HG03354 (cell line): Measurements from ENCODE around the gene INTS12.
A peak's percentile ranks its signal among the peaks of the same experiment; 100 is the strongest.
"Not testable (repeated sequence)": the region's sequence is repeated elsewhere in the genome, so short reads cannot be mapped to it uniquely, and the experiment has no call there.

Experiments
- ATAC-seq: cut with Tn5 transposase; IDR thresholded peaks from one replicate; pipeline ENCODE4 v1.9.1; 2021; ENCODE audit warnings: mild to moderate bottlenecking; ENCODE audit not compliant: unreplicated experiment, poor library complexity, severe bottlenecking

Gene INTS12

DNA sequence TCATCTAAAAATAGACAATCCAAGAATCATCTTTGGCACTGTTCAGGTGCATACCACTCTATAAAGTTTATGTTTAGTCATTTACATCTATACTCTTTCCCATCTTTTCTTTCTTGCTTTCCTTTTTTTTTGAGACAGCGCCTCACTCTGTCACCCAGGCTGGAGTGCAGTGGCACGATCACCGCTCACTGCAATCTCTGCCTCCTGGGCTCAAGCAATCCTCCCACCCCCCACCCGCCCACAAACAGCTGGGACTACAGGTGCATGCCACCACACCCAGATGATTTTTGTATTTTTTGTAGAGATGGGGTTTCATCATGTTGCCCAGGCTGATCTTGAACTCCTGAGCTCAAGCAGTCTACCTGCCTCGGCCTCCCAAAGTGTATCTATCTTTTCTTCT, 13.7 kb downstream of the INTS12 start:
- ATAC-seq = not testable (repeated sequence)

DNA sequence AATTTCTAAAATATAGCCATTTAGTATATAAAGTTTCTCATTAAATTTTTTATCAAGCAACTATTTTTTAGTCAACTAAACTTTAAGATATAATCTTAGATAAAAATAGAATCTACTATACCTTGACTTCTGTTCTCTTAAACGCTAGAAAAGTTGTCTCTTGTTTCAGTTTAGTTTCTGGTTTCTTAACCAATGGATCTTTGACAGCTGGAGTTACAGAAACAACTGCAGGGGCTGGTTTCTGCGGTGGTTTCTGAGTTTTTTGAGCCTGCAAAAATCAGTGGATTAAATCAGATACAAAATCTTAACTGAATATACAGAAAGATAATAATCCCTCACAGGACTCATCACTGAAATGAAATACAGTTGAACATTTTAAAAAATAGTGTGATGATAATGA, 21.9 kb downstream of the INTS12 start:
- peak; percentile 66 for ATAC-seq

DNA sequence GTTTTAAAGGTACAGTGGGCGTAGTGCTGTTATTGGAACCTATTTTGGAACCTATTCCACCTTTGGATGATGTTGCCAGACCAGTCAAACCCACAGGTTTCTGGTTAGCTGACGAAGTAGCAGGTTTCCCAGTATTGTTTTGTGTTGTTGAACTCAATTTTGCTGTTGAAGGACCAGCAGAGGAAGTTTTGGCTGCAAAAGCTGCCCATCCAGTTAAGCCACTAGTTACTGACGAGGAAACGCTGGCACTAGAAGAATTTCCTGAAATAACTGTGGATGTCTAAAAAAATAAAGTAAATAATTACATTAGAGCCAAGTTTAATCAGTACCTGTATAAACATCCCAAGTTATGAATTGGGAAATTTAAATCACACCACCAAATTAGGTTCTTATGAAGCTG, 25.5 kb downstream of the INTS12 start:
- ATAC-seq = no peak

DNA sequence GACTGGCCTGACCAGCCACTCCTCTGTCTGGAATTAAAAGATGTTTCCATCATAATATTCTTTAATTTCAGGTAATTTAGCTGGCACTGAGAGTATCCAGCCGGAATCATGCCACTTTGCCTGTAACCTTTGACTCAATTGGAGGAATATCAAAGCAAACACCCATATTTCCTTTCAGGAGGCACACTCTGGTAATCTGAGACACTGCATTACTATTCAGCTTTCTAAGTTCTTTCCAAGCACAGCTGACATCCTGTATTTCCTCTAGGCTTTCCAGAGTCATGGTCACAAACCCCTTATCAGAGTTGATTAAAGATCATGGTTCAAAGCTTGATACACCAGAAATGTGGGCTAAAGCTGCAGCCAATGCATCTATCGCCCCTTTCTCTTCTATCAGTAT, 29.3 kb downstream of the INTS12 start:
- no peak for ATAC-seq

DNA sequence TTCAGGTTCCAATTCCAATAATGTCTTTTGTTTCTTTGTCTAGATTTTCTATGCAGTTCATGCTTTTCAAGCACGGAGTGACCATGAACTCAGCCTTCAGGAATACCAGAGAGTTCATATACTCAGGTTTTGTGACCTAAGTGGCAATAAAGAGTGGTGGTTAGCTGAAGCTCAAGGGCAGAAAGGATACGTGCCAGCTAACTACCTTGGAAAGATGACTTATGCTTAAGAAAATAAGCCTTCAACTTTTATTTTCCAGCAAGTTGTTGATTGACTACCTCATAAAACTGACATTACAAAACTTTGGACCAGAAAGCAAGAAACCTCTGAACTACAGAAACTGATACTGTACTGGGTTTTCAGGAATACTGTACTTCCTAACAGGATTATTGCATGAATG, 30.8 kb downstream of the INTS12 start:
- no peak for ATAC-seq

DNA sequence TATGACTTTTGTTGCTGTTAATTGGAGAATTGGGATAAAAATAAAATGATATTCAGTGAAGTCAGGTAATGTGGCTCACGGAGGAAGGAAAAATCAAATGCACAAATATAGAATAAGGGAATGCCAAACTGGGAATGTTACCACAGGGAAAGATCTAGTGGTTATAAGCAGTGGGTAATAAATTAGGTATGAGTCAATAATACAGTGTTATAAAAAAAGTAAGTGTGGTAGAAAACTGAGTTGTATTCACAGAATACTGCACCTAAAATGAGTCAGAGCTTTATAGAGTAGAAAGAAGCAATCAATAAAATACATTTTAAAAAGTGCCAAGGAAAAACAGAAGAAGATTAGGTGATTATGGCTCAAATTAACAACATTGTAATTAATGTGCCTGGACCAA, 34.5 kb downstream of the INTS12 start:
- no peak for ATAC-seq

DNA sequence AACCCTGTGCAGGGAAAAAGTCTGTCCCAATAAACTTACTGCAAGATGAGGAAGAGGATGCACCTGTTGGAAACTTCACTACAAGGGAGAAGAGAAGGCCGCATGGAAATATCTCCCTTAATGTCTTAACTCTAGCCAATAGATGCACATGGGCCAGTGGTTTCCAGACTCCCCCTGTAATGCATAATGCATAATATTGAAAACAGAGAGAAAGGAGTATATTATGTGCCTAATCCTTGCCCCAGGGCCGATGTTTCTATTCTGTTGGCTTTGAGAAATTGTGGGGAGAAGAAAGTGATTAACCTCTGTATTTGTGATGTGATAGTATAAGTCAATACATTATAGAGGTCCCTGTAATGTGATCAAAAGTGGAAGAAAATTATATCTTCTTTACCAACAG, 37.2 kb downstream of the INTS12 start:
- ATAC-seq = no peak

DNA sequence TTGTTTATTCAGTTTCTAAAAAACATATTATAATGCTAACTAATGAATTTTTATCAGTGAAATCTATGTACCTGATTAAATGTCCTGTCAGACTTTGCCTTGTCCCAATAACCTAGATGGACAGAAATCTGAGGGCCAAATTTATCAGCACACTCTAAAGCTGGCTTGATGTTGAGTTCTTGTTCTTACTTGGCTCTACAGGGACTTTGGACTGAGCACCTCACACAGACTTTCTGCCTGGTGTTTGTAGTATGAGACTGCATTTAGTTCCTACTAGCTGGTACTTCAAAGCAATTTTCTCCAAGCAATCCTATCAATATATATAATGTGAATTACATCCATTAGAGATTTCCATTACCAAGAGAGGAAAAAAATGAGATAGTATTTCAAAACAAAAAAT, 37.8 kb downstream of the INTS12 start:
- ATAC-seq = no peak

DNA sequence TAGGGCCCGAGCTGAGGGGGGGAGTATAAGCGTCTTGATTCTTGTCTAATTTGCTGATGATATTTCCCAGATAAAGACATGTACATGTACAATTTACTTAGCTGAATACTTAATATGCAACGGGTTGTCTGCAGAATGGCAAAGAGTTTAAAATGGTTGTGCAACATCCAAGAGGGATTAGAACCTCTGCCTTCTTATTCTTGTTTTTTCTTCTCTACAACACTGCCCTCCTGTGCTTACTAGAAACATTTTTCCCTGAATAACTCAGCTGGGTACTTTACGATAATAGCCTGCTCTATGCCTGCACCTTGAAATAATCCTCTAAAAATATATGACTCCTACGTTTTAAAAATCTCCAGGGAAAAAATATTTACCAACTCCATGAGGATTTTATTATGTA, 41.8 kb downstream of the INTS12 start:
- peak; percentile 51 for ATAC-seq

DNA sequence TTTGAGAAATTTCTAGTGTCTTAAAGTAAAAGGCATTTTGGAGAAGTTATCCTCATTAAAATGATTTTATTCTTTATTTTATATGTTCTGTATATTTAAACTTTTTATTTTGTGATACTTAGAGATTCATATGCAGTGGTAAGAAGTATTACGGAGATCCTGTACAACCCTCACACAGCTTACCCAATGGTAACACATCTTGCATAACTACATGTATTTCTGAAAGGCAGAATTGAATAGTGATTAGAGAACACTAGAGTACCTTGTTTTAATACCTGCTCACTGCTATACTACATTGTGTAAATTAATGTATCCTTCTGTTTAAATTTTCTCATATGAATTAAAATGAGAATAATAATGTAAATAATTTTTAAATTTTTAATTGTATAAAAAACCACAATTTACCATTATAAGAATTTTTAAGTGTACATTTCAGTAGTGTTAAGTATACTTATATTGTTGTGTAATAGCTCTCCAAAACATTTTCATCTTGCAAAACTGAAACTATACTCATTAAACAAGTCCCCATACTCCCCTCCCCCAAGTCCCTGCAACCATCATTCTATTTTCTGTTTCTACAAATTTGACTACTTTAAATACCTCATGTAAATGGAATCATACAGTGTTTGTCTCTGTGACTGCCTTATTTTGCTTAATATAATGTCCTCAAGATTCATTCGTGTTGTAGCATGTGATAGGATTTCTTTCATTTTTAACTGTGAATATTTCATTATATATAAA, 45.4 kb downstream of the INTS12 start:
- ATAC-seq = peak; percentile 49

DNA sequence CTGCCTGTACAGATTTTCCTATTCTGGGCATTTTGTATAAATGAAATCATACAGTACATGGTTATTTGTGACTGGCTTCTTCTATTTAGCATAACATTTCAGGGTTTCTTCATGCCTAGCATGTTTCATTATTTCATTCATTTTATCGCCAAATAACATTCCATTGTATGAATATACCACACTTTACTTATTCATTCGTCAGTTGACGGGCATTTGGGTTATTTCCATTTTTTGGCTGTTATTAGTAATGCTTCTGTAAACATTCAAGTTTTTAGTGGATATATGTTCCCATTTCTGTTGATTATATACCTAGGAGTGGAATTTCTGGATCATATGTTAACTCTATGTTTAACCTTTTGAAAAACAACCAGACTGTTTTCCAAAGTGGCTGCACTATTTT, 47.5 kb downstream of the INTS12 start:
- no peak for ATAC-seq

DNA sequence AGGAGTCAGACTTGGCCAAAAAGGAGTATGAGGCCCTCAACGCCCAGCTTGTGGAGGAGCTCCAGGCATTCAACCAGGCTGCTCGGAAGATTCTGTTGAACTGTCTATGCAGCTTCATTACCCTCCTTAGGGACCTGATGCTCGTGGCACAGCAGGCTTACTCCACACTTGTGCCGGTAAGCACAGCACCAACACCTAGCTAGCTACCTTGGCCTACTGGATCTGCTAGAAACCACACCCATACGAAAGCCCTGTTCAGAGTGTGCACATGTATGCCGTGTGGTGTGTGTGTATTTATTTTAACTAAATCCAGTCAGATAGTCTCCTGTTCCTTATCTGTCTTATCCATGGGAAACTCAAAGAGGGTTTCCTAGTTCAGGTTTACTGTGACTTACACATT, 49.3 kb downstream of the INTS12 start:
- no peak for ATAC-seq

DNA sequence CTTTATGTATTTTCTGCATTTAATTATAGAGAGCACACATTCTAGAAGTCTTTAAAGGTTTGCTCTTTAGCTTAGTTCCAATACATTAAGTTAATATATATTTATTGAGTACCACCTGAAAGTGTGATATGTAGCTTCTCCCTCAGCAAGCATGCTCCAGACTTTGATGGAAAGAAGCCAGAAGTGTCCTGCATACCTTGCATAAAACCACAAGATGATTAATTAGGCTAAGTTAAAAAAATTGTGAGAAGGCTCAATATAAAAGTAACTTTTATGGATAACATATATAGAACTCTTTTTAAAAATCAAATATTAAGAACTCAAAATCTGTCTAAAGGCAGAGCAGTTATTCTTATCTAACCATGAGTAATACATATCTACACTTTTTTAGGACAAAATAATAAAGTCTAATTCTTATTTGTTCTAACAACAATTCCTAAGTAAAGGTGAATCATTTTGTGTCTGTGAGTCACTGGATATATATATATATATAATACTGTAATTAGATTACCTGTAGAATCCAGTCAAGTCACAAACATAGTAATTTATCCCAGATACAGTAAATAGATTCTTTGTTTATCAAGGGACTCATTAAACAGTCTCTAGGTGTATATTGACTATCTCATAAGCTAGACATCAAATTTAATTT, 51.2 kb downstream of the INTS12 start:
- no peak for ATAC-seq

DNA sequence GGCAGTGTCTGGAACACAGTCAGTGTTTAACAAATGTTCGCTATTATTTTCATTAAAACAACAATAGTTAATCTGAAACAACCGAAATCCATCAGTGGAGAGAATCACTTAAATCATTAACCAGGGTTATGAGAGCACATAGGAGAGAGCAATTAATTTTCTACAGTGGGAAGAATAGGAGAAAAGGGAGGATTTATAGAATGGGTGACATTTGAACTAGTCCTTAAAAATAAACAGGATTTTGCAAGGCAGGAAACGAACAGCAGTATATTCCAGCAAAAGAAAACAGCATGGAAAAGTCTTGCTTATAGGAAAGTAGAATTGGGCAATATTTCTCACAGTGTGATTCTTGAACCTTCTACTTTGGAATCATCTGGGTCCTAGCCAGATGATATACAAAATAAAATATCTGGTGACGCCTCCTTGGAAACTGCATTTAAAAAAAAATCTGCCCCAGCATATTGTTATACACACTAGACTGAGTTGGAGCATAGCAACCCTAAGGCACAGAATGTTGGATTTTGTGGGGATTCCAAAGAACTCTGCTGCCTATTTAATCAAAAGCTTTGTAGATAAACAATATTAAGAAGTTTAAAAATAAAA, 56.1 kb downstream of the INTS12 start:
- ATAC-seq = no peak

DNA sequence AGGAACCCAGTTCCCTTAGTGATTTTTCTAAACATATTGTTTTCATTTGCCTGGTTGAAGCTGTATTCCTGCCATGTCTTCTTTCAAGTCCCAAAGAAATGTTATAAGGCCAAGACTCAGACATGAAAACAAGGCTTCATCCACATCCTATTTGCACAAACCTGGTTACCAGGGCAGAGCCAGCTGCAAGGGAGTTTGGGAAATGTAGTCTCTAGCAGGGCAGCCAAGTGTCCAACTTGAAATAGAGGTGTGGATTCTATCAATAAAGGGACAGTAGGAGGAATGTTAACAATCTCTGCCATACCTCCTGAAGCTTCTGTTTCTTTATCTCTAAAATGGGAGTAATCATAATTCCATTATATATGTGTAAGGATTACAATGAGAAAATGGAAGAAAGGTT, 56.6 kb downstream of the INTS12 start:
- ATAC-seq = no peak

DNA sequence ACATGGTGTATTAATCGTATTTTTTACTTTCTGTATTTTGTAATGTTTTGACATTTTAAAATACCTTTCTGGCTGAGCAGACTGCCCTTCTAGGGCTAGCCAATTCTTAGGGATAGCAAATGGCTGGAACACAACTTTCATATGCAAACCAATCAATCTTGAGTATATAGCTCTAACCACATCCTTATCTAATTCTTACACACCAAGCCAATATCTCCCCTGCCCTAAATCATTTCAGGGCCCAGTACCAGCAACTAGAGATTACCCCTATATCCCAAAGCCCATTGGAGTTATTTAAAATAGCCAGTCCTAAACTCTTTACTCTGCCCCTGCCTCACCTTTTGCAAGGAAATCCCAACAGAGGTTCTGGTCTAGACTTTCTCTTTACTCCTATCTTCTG, 58.3 kb downstream of the INTS12 start:
- no peak for ATAC-seq

DNA sequence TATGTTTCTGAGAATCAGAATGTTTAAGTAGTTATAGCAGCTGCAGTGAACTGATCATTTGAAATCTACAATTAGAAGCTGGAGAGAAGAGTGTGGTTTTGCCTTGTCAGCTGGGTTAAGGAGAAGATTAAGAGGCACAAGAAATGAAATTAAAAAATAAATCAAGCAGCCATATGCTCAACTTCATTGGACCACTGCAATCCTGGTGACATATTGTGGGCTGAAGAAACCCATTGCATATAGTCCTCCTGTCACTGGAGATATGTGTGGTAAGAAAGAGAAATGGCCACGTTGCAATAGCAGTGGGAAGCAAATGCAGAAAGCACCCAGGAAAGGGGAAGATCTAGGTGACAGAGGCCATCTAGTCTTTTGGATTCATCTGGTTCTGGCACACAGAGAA, 63.0 kb downstream of the INTS12 start:
- no peak for ATAC-seq

DNA sequence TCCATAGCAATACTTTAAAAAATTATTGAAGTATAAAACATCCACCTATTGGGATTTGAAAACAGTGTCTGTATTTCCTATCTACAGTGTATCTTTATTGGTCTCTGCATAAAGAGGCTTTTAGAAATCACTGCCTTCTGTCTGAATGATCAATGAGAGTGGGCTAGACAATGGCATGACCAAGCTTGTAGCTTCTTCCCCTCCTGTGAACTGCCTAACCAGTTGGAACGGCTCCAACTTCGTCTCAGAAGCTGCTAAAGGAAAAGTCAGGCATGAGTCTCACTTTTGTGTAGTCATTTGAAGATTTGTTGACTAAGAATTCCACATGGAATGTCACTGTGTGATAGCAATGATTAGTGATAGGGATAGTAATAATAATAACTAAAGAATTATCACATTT, 64.2 kb downstream of the INTS12 start:
- ATAC-seq = no peak

DNA sequence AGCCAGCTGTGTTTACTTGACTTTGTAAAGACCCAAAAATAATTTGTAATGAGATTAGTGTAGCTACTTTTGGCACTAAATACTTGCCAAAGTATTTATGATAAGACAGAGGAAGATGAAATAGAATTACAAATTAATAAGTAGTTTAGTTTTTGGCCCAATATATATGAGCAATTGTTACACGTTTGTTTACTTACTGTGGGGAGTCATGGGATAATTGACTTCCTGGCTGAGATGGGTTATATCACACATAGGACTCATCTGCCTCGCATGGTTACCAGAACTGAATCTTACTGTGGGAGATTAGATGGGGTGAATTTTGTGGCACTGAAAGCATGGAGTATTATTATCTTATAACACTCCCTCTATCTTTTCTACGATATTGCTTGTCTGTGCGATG, 66.6 kb downstream of the INTS12 start:
- no peak for ATAC-seq

DNA sequence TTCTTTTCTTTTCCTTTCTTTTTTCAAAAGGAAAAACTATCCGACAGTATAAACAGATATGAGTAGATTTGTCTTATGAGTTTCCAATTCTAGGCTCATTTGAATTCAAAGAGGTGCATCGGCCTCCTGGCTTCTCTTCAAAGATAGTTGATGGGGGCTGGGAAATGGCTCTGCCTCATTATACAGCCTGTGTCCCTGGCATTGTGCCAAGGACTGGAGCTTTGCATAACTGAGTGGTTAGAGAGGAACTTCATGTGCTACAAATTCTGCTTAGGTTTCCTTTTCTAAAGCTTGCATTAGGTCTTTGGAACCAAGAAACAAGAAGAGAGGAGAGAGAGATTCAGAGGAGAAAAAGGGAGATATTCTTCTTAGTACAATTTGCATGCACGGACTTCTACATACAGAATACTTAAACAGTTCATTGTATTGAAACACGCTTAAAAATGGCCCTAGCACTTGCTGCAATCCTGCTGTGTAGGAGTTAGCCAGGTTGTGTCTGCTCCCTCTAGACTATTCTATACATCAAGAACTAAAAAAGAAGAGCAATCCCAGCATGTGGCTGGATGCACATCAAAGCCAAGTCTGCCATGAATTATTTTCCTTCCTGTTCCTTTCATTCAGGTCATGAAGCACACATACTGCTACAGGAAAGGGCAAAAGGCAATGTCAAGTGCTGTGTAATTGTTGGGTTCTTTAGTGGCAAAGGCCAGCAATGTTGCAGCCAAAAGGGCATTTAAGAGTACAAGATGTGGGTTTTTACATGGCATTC, 70.9 kb downstream of the INTS12 start:
- peak; percentile 90 for ATAC-seq
